PC-3 (cell line): ENCODE data around the gene SH2D3A. TPM values are rescaled to one million over a fixed set of nuclear protein-coding genes. Genes with fewer than 3 reads are reported as not detected.

Source experiments
- ATAC-seq: fragments of 200-7000 bp; cut with Tn5 transposase; 2 replicates; pipeline ENCODE4 v1.9.1; 2020; ENCODE audit warnings: mild to moderate bottlenecking, moderate library complexity
- BruUV-seq: library from RNA; stranded (reverse); fragments of 400-500 nt; replicated peaks from 2 replicates; lab custom pipeline; 2021; lab: Mats Ljungman, UMichigan
- CTCF ChIA-PET: fragments of 300-600 bp; sonication (Branson Sonifier 250); formaldehyde crosslinking; loops from one replicate; lab custom pipeline; 2022; ENCODE audit warnings: antibody characterized with exemption; lab: Charles Lee
- POLR2A ChIA-PET: fragments of 300-600 bp; sonication (Branson Sonifier 250); formaldehyde crosslinking; loops from one replicate; lab custom pipeline; 2022; ENCODE audit warnings: antibody characterized with exemption; ENCODE audit not compliant: unreplicated experiment; lab: Charles Lee
- DNase-seq: peaks from one replicate; pipeline ENCODE4 v3.0.0-alpha.2; 2015
- H2AFZ ChIP-seq: fragments of 300-600 bp; sonication (generic); 2 replicates; pipeline ENCODE4 v1.6.0; 2016; ENCODE audit warnings: antibody characterized with exemption, low read length
- H3F3A ChIP-seq: fragments of 300-600 bp; sonication (generic); one replicate; pipeline ENCODE4 v1.6.0; 2017; ENCODE audit warnings: antibody characterized with exemption, low read length, control low read depth, mild to moderate bottlenecking; ENCODE audit not compliant: unreplicated experiment
- H3K27ac ChIP-seq: fragments of 300-600 bp; sonication (generic); 2 replicates; pipeline ENCODE4 v1.5.1; 2016; ENCODE audit warnings: mild to moderate bottlenecking, low read length
- H3K27me3 ChIP-seq: fragments of 300-600 bp; sonication (generic); 2 replicates; pipeline ENCODE4 v1.6.1; 2016; ENCODE audit warnings: low read length, mixed read lengths
- H3K36me3 ChIP-seq: fragments of 300-600 bp; sonication (generic); 2 replicates; pipeline ENCODE4 v1.6.1; 2016; ENCODE audit warnings: low read depth, mixed run types, low read length, mixed read lengths
- H3K4me1 ChIP-seq: fragments of 300-600 bp; sonication (generic); 2 replicates; pipeline ENCODE4 v1.5.1; 2016; ENCODE audit warnings: low read length; ENCODE audit not compliant: insufficient read depth
- H3K4me2 ChIP-seq: fragments of 300-600 bp; sonication (generic); 2 replicates; pipeline ENCODE4 v1.6.0; 2016; ENCODE audit warnings: low read length
- H3K4me3 ChIP-seq: fragments of 300-600 bp; sonication (generic); 2 replicates; pipeline ENCODE4 v1.5.1; 2016; ENCODE audit warnings: mild to moderate bottlenecking, low read length, mixed read lengths
- H3K79me2 ChIP-seq: fragments of 300-600 bp; sonication (generic); 2 replicates; pipeline ENCODE4 v1.6.1; 2017; ENCODE audit warnings: low read length, mixed read lengths
- H3K9ac ChIP-seq: fragments of 300-600 bp; sonication (generic); 2 replicates; pipeline ENCODE4 v1.6.0; 2016; ENCODE audit warnings: mild to moderate bottlenecking, low read length
- H3K9me2 ChIP-seq: fragments of 300-600 bp; sonication (generic); replicated peaks from 2 replicates; pipeline ENCODE4 v1.6.1; 2016; ENCODE audit warnings: mixed run types, low read length, mixed read lengths
- H3K9me3 ChIP-seq: fragments of 300-600 bp; sonication (generic); 2 replicates; pipeline ENCODE4 v1.6.1; 2016; ENCODE audit warnings: low read length, mixed read lengths
- H4K20me1 ChIP-seq: fragments of 300-600 bp; sonication (generic); 2 replicates; pipeline ENCODE4 v1.6.1; 2016; ENCODE audit warnings: low read length, mixed read lengths
- EZH2 ChIP-seq: fragments of 300-600 bp; sonication (generic); IDR thresholded peaks from one replicate; pipeline ENCODE4 v1.6.1; 2017; ENCODE audit warnings: antibody characterized with exemption, mild to moderate bottlenecking, low read length; ENCODE audit not compliant: unreplicated experiment
- EZH2phosphoT487 ChIP-seq: fragments of 300-600 bp; sonication (generic); IDR thresholded peaks from 2 replicates; pipeline ENCODE4 v1.6.1; 2018; ENCODE audit warnings: mild to moderate bottlenecking, antibody characterized with exemption, low read length, borderline replicate concordance
- intact Hi-C: fragments of 100-400 bp; cut with micrococcal nuclease; formaldehyde crosslinking; loops from 2 replicates; pipeline ENCODE4 v1.9.0; 2023
- total RNA-seq: library from RNA; depleted of rRNA; stranded (reverse); fragments of >200 nt; gene quantifications from 2 replicates; pipeline ENCODE4 v1.2.3, GENCODE V29; 2014
- TF ChIP-seq, protein P1 (sequence below): fragments of 300-600 bp; sonication (generic); conservative IDR thresholded peaks from 2 replicates; pipeline ENCODE4 v1.5.1; 2017; ENCODE audit warnings: antibody characterized with exemption, low read depth, mild to moderate bottlenecking, low read length

The SH2D3A gene
- total RNA-seq, 1 experiment from 2014 or later, result 141 TPM

DNA sequence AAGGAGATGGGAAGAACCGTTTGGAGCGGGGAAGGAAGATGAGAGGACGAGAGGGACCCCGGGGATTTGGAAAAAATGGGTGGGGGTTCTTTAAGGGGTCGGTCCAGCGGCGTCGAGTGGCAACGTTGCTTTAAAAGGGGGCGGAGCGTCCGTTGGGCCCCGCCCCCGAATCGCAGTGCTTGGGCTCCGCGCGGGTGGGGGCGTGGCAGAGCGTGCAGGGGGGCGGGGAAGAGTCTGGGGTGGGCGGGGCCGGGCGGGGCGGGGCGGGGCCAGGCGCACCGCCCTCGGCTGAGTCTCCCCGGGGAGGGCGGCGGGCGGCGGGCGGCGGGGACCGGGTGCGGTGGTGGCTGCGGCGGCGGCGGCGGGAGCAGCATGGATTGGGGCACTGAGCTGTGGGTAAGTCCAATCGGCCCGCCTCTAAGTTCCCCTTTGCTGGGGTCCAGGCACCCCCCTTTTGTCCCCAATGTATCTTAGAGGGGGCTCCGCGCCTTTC, 27.8 kb downstream of the SH2D3A start, which contains the start of gene TRIP10:
Gene TRIP10, plus strand, starts transcription at position 291 of the 493 bp plus-strand sequence. Its CDS starts 82 bp downstream, at position 373.
- H3K4me1 ChIP-seq, result peaks cover 45% of the 10 kb centered on the region
- peak; percentile 87 for DNase-seq

DNA sequence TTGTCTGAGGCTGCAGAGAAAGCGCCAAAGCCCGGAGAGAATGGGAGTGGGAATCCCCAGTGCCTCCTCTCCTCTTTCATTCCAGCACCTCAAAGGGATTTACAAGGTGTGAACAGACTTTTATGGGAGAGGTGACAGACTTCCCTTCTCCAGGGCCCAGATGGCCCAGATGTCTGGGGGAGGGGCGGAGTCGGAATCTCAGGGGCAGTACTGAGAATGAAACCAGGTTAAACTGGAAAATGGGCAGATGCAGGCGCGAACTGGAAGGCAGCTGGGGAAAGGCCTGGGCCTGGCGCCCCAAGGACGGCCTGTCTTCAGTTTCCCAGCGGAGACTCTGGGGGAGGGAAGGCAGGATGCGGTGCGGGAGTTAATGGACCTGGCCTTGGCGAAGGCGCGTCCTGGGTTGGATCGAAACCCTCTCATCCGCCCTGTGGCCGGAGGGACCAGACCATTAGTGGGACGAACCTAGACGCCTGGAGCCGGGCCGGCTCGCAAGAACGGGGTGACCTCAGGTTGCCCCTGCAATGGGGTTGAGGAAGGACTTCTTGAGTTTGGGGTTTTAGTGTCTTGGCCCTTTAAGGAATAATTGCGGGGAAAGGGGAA, 28.3 kb downstream of the SH2D3A start:
- peaks cover 12% of the 10 kb centered on the region for H3K36me3 ChIP-seq
- no peaks in the 10 kb centered on the region for H3F3A ChIP-seq
- peaks cover 39% of the 10 kb centered on the region for H3K4me1 ChIP-seq
- peaks cover 50% of the 10 kb centered on the region for H3K79me2 ChIP-seq
- no peaks in the 10 kb centered on the region for H3K9me2 ChIP-seq
- peak overlapping the region; percentile 50 for H3K27ac ChIP-seq
- no peaks in the 10 kb centered on the region for H4K20me1 ChIP-seq
- H3K9ac ChIP-seq, result peak overlapping the region; percentile 57
- ATAC-seq (no peak; the same call in 1 of the 2 replicates), DNase-seq (no peak)
- H3K4me2 ChIP-seq, result peak overlapping the region; percentile 95
- no peaks in the 10 kb centered on the region for H3K9me3 ChIP-seq
- BruUV-seq, result no TSS peak
- TF ChIP-seq EZH2phosphoT487, result no peak
- TF ChIP-seq, protein P1, sequence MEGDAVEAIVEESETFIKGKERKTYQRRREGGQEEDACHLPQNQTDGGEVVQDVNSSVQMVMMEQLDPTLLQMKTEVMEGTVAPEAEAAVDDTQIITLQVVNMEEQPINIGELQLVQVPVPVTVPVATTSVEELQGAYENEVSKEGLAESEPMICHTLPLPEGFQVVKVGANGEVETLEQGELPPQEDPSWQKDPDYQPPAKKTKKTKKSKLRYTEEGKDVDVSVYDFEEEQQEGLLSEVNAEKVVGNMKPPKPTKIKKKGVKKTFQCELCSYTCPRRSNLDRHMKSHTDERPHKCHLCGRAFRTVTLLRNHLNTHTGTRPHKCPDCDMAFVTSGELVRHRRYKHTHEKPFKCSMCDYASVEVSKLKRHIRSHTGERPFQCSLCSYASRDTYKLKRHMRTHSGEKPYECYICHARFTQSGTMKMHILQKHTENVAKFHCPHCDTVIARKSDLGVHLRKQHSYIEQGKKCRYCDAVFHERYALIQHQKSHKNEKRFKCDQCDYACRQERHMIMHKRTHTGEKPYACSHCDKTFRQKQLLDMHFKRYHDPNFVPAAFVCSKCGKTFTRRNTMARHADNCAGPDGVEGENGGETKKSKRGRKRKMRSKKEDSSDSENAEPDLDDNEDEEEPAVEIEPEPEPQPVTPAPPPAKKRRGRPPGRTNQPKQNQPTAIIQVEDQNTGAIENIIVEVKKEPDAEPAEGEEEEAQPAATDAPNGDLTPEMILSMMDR, result no peak; the same call in 1 of the 2 replicates
- no peak for TF ChIP-seq EZH2
- intact Hi-C loops, result loop anchor here (1.0 to 5.0 kb wide), 2 partner anchors 124 to 127 kb away; no protein-coding TSS in a partner anchor
- peak overlapping the region; percentile 67 for H3K4me3 ChIP-seq
- H3K27me3 ChIP-seq, result no peaks in the 10 kb centered on the region
- POLR2A ChIA-PET, result no interaction called here
- CTCF ChIA-PET, result interaction anchor here (1.1 to 2.3 kb wide), 3 partner anchors 123 to 223 kb away, joined by 6 to 40 read pairs (median 9); no protein-coding TSS in a partner anchor
- peak overlapping the region; percentile 96 for H2AFZ ChIP-seq

More for the DNA sequence above, 27.8 kb downstream of the SH2D3A start, which contains the start of gene TRIP10:
- BruUV-seq, result no TSS peak
- Histone ChIP-seq H2AFZ (peak within 1 kb of the TSS; percentile 96), H3K9me3 (no peaks in the 10 kb centered on the region), H3K36me3 (peaks cover 13% of the 10 kb centered on the region), H3K4me3 (peak within 1 kb of the TSS; percentile 86), H3F3A (no peaks in the 10 kb centered on the region), H3K27ac (peak within 1 kb of the TSS; percentile 50), H3K9me2 (no peaks in the 10 kb centered on the region), H3K9ac (peak within 1 kb of the TSS; percentile 79), H3K4me2 (peak within 1 kb of the TSS; percentile 95), H3K27me3 (no peaks in the 10 kb centered on the region), H3K79me2 (peaks cover 50% of the 10 kb centered on the region), H4K20me1 (no peaks in the 10 kb centered on the region)
- ChIA-PET CTCF (interaction anchor here (0.6 to 2.3 kb wide), 3 partner anchors 124 to 602 kb away, joined by 3 to 40 read pairs (median 3); no protein-coding TSS in a partner anchor), POLR2A (no interaction called here)
- intact Hi-C loops, result loop anchor here (5.0 kb wide), 1 partner anchor 127 kb away; no protein-coding TSS in a partner anchor
- ATAC-seq, result peak; percentile 2
- TF ChIP-seq EZH2 (no peak), EZH2phosphoT487 (no peak)
